HUDEP-2 (cell line): ENCODE data around the gene TBC1D1.

Experiments
- DNase-seq, 76 experiments: peaks; one replicate each; lab custom pipeline; 2025; ENCODE audit not compliant: unreplicated experiment in 76 of 76; lab: John Stamatoyannopoulos, UW

TBC1D1 gene

DNA sequence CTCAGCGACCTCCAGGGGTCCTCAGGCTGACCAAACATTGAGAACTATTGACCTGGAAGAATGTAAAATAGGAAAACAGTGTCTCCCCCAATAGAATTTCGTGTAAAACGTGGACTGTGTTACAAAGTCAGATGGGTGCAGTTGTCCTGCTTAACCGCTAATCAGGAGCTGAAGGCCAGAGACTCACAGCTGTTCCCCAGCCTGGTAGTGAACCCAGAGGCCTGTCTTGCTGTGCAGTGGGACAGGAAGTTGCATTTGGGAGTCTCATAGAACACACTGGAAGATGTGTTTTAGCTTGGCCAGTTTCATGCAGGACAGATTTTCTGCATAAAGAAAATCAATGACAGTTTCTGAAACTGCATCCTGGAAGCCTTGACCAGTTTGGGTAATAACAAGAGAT is 220.8 kb downstream of the TBC1D1 start:
- DNase-seq, result no peak

DNA sequence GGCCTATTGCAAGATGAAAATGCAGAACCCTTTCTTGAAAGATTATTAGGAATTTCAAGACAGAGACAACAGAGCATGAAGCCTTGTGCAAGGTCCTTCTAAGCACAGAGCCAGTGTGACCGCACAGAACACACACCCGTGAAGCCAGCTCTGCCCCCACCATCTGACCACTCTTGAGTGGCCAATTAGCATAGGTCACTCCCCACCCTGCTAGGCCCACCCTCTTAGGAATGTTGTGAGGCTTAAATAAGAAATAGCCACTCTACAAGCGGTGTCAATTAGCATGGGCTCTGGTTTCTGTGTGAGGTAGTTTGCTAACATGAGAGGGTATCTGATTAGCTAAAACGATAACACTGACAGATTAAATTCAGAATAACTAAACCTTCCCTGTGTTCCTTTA is 222.2 kb downstream of the TBC1D1 start:
- DNase-seq, result no peak

- no peak for DNase-seq
These were observed 222.7 kb downstream of the TBC1D1 start for GRCh38 chr4:38113551-38113950.

DNA sequence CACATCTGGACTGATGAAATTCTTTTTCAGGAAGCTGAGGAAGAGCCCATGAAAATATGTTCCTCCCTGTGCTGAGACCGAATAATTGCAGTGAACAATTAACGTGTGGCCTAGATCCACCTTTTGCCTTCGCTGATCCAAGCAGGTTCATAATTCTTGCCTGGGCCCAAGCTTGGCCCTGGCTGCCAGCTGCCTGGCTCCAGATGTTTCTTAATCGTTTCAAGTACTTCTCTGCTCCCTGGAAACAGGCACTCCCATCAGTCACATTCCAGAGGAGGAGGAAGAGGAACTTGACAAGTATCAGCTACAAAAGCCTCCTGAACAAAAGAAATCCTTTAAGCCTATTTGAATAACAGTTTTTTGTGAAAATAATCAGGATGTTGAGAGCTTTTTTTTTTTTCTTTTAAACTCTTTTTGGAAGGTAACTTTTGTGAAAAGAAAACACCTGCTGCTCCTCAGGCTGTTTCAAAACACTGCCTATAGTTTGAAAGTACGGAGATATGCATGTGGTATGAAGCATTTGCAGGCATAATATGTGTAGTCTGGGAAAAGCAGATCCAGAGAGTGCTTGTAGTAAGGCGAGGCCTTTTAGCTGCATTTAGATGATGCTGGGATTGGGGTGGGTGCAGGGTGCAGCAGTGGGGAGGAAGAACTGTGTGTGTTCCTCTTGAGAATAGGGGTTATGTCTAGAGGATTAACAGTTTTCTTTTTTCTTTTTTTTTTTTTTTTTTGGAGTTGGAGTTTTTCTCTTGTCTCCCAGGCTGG is 223.7 kb downstream of the TBC1D1 start:
- DNase-seq, result no peak

GRCh38 chr4:38115601-38116000 is 224.7 kb downstream of the TBC1D1 start:
- no peak for DNase-seq

DNA sequence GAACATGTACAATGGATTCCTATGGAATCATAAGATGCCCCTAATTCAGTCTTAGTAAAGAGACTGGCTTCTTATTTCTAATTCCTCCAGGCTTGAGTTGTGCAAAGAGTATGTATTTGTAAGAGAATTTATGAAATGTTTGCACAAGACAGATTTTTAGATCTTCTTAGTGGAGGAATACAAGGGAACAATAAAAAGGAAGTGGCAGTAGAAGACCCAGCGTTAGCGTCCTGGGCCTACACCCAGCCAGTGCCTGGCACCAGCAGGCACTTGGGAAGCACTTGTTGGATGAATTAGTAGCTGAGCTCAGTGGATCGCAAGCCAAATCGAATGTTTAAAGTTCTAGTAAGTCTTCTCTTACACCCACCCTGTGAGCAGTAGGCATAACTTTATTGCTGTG is 226.7 kb downstream of the TBC1D1 start:
- DNase-seq, result no peak

GRCh38 chr4:38119668-38120385 is 228.9 kb downstream of the TBC1D1 start:
- no peak for DNase-seq

GRCh38 chr4:38120772-38121171 is 229.9 kb downstream of the TBC1D1 start:
- DNase-seq, result no peak

- no peak for DNase-seq
These were observed 231.2 kb downstream of the TBC1D1 start for GRCh38 chr4:38122060-38122459.

DNA sequence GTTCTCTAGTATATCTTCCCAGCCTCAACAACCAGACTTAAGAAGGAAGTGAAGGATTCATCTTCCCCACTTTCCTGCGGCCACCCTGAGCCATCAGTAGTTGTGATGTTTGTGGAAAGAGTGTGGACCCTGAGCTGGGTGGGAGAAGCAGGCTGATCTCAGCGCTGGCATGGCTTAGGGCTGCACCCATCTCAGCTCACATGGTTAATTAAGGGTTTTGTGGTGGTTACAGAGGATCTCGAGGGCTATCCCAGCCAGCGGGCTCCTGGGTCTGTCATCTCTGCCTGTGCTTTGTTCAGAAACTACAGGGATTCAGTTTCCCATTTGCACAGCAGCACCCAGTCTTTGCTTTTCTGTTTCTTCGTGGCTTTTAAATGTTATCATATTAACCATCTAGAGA is 232.7 kb downstream of the TBC1D1 start:
- no peak for DNase-seq

- DNase-seq, result no peak
These were observed 234.1 kb downstream of the TBC1D1 start for GRCh38 chr4:38124961-38125360.

DNA sequence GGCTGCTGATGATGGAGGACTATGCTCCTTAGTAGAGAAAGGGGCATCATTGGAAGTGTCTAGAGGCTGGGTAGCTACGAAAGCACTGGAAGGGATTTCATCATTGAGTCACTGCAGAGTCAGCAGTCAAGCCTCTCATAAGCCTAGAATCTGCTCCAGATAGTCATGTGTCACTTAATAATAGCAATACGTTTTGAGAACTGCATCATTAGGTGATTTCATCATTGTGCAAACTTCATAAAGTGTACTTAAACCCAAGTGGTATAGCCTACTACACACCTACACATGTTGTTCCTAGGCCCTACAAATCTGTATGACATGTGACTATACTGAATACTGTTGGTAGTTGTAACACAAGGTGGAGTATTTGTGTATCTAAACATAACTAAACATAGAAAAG is 234.9 kb downstream of the TBC1D1 start:
- no peak for DNase-seq

- no peak for DNase-seq
These were observed 237.9 kb downstream of the TBC1D1 start for GRCh38 chr4:38128478-38129459.

DNA sequence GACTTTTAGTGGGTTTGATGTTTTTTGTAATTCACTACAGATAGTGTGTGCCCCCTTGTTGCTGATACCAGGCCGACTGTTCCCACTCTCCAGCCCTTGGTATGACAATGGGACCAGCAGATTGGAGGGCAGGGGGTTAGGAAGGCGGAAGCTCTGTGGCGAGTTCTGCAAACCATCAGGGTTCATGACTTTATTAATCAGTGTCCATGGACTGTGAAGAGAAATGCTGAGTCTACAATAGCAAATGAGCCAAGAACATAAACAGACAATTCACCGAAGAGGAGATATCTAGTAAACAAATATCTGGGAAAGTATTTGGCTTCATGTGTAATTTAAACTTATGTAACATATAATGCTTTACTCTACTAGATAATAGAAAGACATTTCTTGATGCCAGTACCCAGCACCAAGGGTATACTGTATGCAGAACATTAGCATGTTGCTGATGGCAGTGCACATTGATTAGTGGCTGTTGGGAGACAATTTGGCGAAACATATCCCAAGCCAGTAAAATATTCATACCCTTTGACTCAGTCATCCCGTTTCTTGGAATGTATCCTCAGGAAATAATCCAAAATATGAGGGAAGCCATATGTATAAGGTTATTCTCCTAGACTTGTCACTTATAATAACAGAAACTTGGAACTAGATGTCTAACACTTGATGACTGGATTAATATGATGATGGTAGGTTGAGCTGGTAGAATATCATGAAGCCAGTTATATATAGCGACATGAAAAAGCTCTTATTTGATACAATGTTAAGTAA is 238.8 kb downstream of the TBC1D1 start:
- DNase-seq, result no peak

GRCh38 chr4:38130884-38131283 is 240.0 kb downstream of the TBC1D1 start:
- no peak for DNase-seq

- no peak for DNase-seq
These were observed 240.6 kb downstream of the TBC1D1 start for GRCh38 chr4:38131371-38132091.

- no peak for DNase-seq
These were observed 241.3 kb downstream of the TBC1D1 start for GRCh38 chr4:38132107-38132673.

DNA sequence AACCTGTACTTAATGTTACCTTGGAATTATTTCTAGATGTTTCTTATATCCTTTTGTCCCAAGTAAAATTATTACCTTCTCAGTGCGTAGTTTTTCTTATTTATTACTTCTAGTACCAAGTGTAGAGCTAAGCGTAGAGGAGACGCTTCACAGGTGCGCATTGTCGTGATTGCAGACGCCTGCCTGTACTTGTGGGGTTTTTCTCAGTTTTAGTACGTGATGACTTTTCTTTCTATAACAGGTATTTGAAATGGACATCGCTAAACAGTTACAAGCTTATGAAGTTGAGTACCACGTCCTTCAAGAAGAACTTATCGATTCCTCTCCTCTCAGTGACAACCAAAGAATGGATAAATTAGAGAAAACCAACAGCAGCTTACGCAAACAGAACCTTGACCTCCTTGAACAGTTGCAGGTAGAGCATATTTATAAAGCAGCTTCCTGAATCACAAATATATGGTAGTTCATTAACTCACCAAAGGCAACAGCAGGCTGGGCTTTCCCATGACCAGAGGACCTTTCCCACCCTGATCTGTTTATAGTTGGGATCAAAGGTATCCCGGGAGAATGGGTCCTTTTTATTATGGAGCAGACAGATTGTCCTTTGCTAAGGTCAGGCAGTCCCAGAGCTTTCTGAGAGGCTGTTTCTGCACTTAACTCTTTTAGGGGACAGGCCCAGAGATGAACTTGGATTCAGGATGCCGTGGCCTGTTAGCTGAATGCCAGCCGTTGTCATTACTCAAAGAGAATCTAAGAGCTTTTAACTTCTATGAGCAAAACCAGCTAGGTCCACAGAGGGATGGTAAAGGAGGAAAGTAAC is 242.2 kb downstream of the TBC1D1 start:
- no peak for DNase-seq
